OCI-LY7 (cell line): ENCODE results near the gene WNK2. TPM values are rescaled to one million over a fixed set of nuclear protein-coding genes. Genes with fewer than 3 reads are reported as not detected.

Experiments
- BruUV-seq: library from RNA; stranded (reverse); fragments of 400-500 nt; replicated peaks from 2 replicates; lab custom pipeline; 2021; lab: Mats Ljungman, UMichigan
- CTCF ChIA-PET: fragments of 300-600 bp; sonication (Branson Sonifier 250); formaldehyde crosslinking; loops from one replicate; lab custom pipeline; 2022; ENCODE audit warnings: antibody characterized with exemption; ENCODE audit not compliant: unreplicated experiment; lab: Charles Lee
- POLR2A ChIA-PET: fragments of 300-600 bp; sonication (Branson Sonifier 250); formaldehyde crosslinking; loops from one replicate; lab custom pipeline; 2022; ENCODE audit warnings: antibody characterized with exemption; lab: Charles Lee
- DNase-seq: peaks from one replicate; pipeline ENCODE4 v3.0.0-alpha.2; 2015; ENCODE audit warnings: low spot score
- H2AFZ ChIP-seq: fragments of 200-600 bp; sonication (generic), shearing (Covaris generic); 2 replicates; pipeline ENCODE4 v1.6.1; 2014; ENCODE audit warnings: mild to moderate bottlenecking, antibody characterized with exemption, low read length, moderate library complexity
- H3K27ac ChIP-seq: fragments of 200-600 bp; sonication (generic); 2 replicates; pipeline ENCODE4 v1.5.1; 2014; ENCODE audit warnings: mixed run types, low read depth, mild to moderate bottlenecking, moderate library complexity, low read length, inconsistent platforms; ENCODE audit not compliant: poor library complexity, severe bottlenecking
- H3K36me3 ChIP-seq: fragments of 200-600 bp; sonication (generic); 2 replicates; pipeline ENCODE4 v1.6.1; 2014; ENCODE audit warnings: mild to moderate bottlenecking, antibody characterized with exemption, low read length, moderate library complexity, mixed read lengths; ENCODE audit not compliant: insufficient read depth
- H3K4me1 ChIP-seq: fragments of 200-600 bp; sonication (generic); 2 replicates; pipeline ENCODE4 v1.5.1; 2014; ENCODE audit warnings: mild to moderate bottlenecking, low read length; ENCODE audit not compliant: insufficient read depth, poor library complexity, severe bottlenecking
- H3K4me2 ChIP-seq: fragments of 200-600 bp; sonication (generic); 2 replicates; pipeline ENCODE4 v1.6.1; 2014; ENCODE audit warnings: mild to moderate bottlenecking, low read length
- H3K4me3 ChIP-seq: fragments of 200-600 bp; sonication (generic); 2 replicates; pipeline ENCODE4 v1.5.1; 2014; ENCODE audit warnings: mild to moderate bottlenecking, low read depth, low read length; ENCODE audit not compliant: poor library complexity, severe bottlenecking
- H3K79me2 ChIP-seq: fragments of 200-600 bp; sonication (generic); 2 replicates; pipeline ENCODE4 v1.6.1; 2016; ENCODE audit warnings: low read depth, mild to moderate bottlenecking, low read length, moderate library complexity, mixed read lengths; ENCODE audit not compliant: insufficient read depth
- H3K9me2 ChIP-seq: fragments of 200-600 bp; sonication (generic); 2 replicates; pipeline ENCODE4 v1.6.1; 2016; ENCODE audit warnings: mild to moderate bottlenecking, low read length, mixed read lengths; ENCODE audit not compliant: insufficient read depth
- H3K9me3 ChIP-seq: fragments of 200-600 bp; sonication (generic); 2 replicates; pipeline ENCODE4 v1.6.1; 2014; ENCODE audit warnings: mild to moderate bottlenecking, mixed run types, low read length, mixed read lengths
- H4K20me1 ChIP-seq: fragments of 200-600 bp; sonication (generic); 2 replicates; pipeline ENCODE4 v1.6.1; 2014; ENCODE audit warnings: mild to moderate bottlenecking, antibody characterized with exemption, low read length, moderate library complexity, mixed read lengths; ENCODE audit not compliant: insufficient read depth
- EZH2phosphoT487 ChIP-seq: fragments of 200-600 bp; sonication (generic); IDR thresholded peaks from 2 replicates; pipeline ENCODE4 v1.6.1; 2018; ENCODE audit warnings: low read depth, borderline replicate concordance, mild to moderate bottlenecking, mixed run types, antibody characterized with exemption, low read length, moderate library complexity, mixed read lengths
- intact Hi-C: fragments of 100-400 bp; cut with micrococcal nuclease; formaldehyde crosslinking; loops from one replicate; pipeline ENCODE4 v1.10.0; 2022; ENCODE audit not compliant: unreplicated experiment
- total RNA-seq, 2 experiments: library from RNA; depleted of rRNA in 1 of 2; stranded (reverse); fragments of >200 nt in 1 of 2; shearing (Covaris generic) in 1 of 2; gene quantifications; 2 replicates each; pipeline ENCODE4 v1.2.3, GENCODE V29; 2014 to 2022
- TF ChIP-seq, protein P1 (sequence below): fragments of 200-600 bp; sonication (generic); conservative IDR thresholded peaks from 2 replicates; pipeline ENCODE4 v1.5.1; 2014; ENCODE audit warnings: mild to moderate bottlenecking, antibody characterized with exemption, low read length, moderate library complexity, mixed read lengths

WNK2 gene
- total RNA-seq, 2 experiments from 2014 or later: 142 to 194 TPM

DNA sequence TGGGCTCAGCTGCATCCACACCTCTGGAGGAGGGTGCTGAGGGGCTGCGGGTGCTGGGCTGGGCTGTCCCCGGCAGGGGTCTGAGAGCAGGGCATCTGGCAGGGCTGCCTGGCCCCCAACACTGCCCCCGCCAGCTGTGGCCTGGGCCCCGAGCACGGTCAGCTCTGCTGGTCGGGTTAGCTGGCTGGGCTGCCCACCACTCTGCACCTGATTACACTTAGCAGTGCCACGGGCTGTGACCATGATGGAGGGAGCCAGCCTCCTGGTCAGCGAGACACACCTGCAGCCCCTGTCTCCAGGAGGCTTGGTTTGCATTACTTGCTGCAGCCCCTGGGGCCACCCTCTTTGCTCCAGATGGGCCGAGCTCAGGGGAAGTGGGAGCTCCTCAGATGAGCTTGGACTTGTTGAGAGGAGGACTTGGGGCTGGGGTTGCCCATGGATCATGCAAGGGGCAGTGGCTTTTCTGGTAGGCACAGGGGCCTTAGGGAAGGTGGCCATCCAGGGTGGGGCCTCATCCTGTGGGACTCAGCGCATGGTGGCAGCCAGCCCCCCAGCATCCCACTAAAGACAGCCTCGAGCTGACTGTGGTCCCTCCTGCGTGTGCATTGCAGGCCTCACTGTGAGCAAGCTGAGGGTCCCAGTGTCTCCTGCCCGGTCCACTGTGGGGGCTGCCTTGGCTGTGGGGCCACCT, 135.5 kb downstream of the WNK2 start:
- Histone ChIP-seq H3K4me3 (no peak overlapping the region), H3K36me3 (no peaks in the 10 kb centered on the region), H4K20me1 (no peaks in the 10 kb centered on the region), H3K4me1 (peaks cover 6% of the 10 kb centered on the region), H3K4me2 (no peak overlapping the region), H3K9me2 (no peaks in the 10 kb centered on the region), H3K9me3 (no peaks in the 10 kb centered on the region), H2AFZ (no peak overlapping the region), H3K27ac (no peak overlapping the region), H3K79me2 (no peaks in the 10 kb centered on the region)
- intact Hi-C loops: loop anchor here (10.0 kb wide), 1 partner anchor 245 kb away; no protein-coding TSS in a partner anchor
- no peak for DNase-seq
- CTCF ChIA-PET: no interaction called here
- POLR2A ChIA-PET: no interaction called here
- BruUV-seq: no TSS peak
- TF ChIP-seq, protein P1, sequence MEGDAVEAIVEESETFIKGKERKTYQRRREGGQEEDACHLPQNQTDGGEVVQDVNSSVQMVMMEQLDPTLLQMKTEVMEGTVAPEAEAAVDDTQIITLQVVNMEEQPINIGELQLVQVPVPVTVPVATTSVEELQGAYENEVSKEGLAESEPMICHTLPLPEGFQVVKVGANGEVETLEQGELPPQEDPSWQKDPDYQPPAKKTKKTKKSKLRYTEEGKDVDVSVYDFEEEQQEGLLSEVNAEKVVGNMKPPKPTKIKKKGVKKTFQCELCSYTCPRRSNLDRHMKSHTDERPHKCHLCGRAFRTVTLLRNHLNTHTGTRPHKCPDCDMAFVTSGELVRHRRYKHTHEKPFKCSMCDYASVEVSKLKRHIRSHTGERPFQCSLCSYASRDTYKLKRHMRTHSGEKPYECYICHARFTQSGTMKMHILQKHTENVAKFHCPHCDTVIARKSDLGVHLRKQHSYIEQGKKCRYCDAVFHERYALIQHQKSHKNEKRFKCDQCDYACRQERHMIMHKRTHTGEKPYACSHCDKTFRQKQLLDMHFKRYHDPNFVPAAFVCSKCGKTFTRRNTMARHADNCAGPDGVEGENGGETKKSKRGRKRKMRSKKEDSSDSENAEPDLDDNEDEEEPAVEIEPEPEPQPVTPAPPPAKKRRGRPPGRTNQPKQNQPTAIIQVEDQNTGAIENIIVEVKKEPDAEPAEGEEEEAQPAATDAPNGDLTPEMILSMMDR: no peak
- no peak for TF ChIP-seq EZH2phosphoT487

DNA sequence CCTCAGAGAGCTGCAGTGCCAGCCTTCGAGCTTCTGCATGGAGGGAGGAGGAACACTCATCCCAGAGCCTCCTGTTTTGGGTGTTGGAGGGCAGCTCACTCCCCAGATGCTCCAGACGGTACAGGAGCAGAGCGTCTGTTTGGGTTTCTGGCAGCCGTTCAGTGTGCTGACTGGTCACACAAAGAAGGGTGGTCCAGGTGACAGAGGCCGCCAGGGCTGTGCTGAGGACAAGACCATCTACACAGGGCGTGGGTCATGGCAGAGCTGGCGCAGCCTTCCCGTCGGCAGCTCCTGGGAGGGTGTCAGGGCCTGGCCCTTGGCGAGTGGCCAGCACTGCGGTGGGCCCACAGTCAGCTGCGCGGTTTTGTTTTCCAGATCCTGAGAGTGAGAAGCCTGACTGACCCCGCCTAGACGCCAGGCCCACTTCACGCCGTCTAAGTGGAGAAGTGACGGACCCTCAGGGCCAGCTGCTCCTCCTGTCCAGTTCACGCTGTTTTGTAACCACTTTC, 136.1 kb downstream of the WNK2 start:
- intact Hi-C loops: loop anchor here (10.0 kb wide), 1 partner anchor 245 kb away; no protein-coding TSS in a partner anchor
- no peak overlapping the region for H3K4me3 ChIP-seq
- POLR2A ChIA-PET: no interaction called here
- TF ChIP-seq, protein P1: no peak
- no peak for TF ChIP-seq EZH2phosphoT487
- H3K4me1 ChIP-seq: peaks cover 8% of the 10 kb centered on the region
- no peaks in the 10 kb centered on the region for H3K9me3 ChIP-seq
- no peaks in the 10 kb centered on the region for H3K36me3 ChIP-seq
- CTCF ChIA-PET: no interaction called here
- no TSS peak for BruUV-seq
- no peak overlapping the region for H3K4me2 ChIP-seq
- no peaks in the 10 kb centered on the region for H3K79me2 ChIP-seq
- no peaks in the 10 kb centered on the region for H4K20me1 ChIP-seq
- no peak for DNase-seq
- no peak overlapping the region for H2AFZ ChIP-seq
- H3K27ac ChIP-seq: no peak overlapping the region
- H3K9me2 ChIP-seq: no peaks in the 10 kb centered on the region

DNA sequence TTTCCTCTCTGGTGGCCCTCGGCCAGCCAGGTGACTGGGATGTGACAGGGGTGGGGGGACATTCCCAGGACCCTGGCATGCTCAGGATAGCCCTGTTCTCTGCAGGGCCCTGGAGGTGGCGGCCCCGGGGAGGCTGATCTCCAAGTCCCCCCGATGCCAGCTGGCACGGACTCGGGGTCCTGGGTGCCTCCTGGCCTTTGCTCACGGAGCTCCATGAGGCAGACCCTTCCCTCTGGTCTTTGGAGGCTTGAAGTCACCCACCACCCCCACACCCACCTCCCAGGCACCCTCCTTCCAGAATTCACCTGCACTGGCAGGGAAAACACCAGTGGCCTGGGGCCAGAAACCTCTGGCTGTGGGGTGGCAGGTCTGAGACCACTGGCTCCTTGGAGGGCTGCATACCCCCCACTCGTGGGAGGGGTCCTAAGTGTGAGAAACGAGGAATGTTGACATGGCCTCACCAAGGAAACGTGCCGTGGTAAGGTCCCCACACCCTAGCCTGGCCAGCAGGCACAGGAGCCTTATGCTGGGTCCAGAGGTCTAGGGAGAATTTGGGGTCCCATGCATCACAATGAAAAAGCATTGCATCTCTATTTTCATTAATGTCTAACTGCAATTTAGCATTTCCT, 136.8 kb downstream of the WNK2 start:
- no peaks in the 10 kb centered on the region for H3K9me2 ChIP-seq
- no peak for DNase-seq
- no peak overlapping the region for H3K4me2 ChIP-seq
- H3K4me3 ChIP-seq: no peak overlapping the region
- H3K36me3 ChIP-seq: no peaks in the 10 kb centered on the region
- H2AFZ ChIP-seq: no peak overlapping the region
- ChIA-PET CTCF (no interaction called here), POLR2A (no interaction called here)
- H4K20me1 ChIP-seq: no peaks in the 10 kb centered on the region
- intact Hi-C loops: no loop called here
- H3K9me3 ChIP-seq: no peaks in the 10 kb centered on the region
- H3K4me1 ChIP-seq: peaks cover 8% of the 10 kb centered on the region
- no peaks in the 10 kb centered on the region for H3K79me2 ChIP-seq
- no peak overlapping the region for H3K27ac ChIP-seq
- no peak for TF ChIP-seq EZH2phosphoT487
- TF ChIP-seq, protein P1: no peak
- BruUV-seq: no TSS peak
